ENCODE results near the gene GCLC. TPM values are rescaled to one million over a fixed set of nuclear protein-coding genes. Genes with fewer than 3 reads are reported as not detected.

The GCLC gene
- total RNA-seq, 1 donor from 2014 or later: 26.0 TPM

- Histone ChIP-seq H3K4me3 (peak overlapping the region; percentile 64), H3F3A (ENCODE audit: low read depth) (peaks cover 33% of the 10 kb centered on the region), H3K27me3 (peaks cover 25% of the 10 kb centered on the region), H3K27ac (peak overlapping the region; percentile 60), H3K79me2 (ENCODE audit: low read depth) (peaks cover 48% of the 10 kb centered on the region), H3K4me2 (peak overlapping the region; percentile 92), H4K20me1 (ENCODE audit: low read depth) (peaks cover 5% of the 10 kb centered on the region), H3K36me3 (no peaks in the 10 kb centered on the region), H3K4me1 (peaks cover 15% of the 10 kb centered on the region), H3K9me3 (ENCODE audit: low read depth) (no peaks in the 10 kb centered on the region), H3K9ac (no peak overlapping the region), H2AFZ (replicated peaks) (peak overlapping the region; percentile 75)
- Mint-ChIP-seq H3K27me3 (ENCODE audit: insufficient read depth, low read depth) (peaks cover 10% of the 10 kb centered on the region), H3K4me1 (peaks cover 29% of the 10 kb centered on the region), H3K27ac (peak overlapping the region; percentile 95), H3K9me3 (peaks cover 8% of the 10 kb centered on the region), H3K36me3 (peaks cover 8% of the 10 kb centered on the region), H3K4me3 (peak overlapping the region; percentile 98)
- no peak for DNase-seq (ENCODE audit: low spot score)
- TF ChIP-seq EZH2phosphoT487 (IDR thresholded peaks at IDR 0.05) (no peak), EZH2 (IDR thresholded peaks at IDR 0.05) (no peak)
- TF ChIP-seq, protein P1, sequence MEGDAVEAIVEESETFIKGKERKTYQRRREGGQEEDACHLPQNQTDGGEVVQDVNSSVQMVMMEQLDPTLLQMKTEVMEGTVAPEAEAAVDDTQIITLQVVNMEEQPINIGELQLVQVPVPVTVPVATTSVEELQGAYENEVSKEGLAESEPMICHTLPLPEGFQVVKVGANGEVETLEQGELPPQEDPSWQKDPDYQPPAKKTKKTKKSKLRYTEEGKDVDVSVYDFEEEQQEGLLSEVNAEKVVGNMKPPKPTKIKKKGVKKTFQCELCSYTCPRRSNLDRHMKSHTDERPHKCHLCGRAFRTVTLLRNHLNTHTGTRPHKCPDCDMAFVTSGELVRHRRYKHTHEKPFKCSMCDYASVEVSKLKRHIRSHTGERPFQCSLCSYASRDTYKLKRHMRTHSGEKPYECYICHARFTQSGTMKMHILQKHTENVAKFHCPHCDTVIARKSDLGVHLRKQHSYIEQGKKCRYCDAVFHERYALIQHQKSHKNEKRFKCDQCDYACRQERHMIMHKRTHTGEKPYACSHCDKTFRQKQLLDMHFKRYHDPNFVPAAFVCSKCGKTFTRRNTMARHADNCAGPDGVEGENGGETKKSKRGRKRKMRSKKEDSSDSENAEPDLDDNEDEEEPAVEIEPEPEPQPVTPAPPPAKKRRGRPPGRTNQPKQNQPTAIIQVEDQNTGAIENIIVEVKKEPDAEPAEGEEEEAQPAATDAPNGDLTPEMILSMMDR (IDR thresholded peaks at IDR 0.05): no peak
Observed at GRCh38 chr6:53544217-53544469, 758 bp downstream of the GCLC start.

GRCh38 chr6:53543359-53544216 is 1.3 kb downstream of the GCLC start:
- H3K9ac ChIP-seq: no peak overlapping the region
- peak overlapping the region; percentile 92 for H3K4me2 ChIP-seq
- Mint-ChIP-seq H3K4me1 (peaks cover 28% of the 10 kb centered on the region), H3K27ac (peak overlapping the region; percentile 95), H3K27me3 (ENCODE audit: insufficient read depth, low read depth) (peaks cover 10% of the 10 kb centered on the region), H3K36me3 (peaks cover 10% of the 10 kb centered on the region), H3K4me3 (peak overlapping the region; percentile 98), H3K9me3 (peaks cover 7% of the 10 kb centered on the region)
- peaks cover 53% of the 10 kb centered on the region for H3K79me2 ChIP-seq (ENCODE audit: low read depth)
- no peaks in the 10 kb centered on the region for H3K9me3 ChIP-seq (ENCODE audit: low read depth)
- peaks cover 31% of the 10 kb centered on the region for H3F3A ChIP-seq (ENCODE audit: low read depth)
- H3K27ac ChIP-seq: no peak overlapping the region
- no peak for TF ChIP-seq EZH2phosphoT487 (IDR thresholded peaks at IDR 0.05)
- TF ChIP-seq, protein P1 (IDR thresholded peaks at IDR 0.05): no peak
- TF ChIP-seq EZH2 (IDR thresholded peaks at IDR 0.05): no peak
- peak overlapping the region; percentile 75 for H2AFZ ChIP-seq (replicated peaks)
- no peak for DNase-seq (ENCODE audit: low spot score)
- H3K27me3 ChIP-seq: peaks cover 25% of the 10 kb centered on the region
- no peaks in the 10 kb centered on the region for H3K36me3 ChIP-seq
- H3K4me1 ChIP-seq: peaks cover 15% of the 10 kb centered on the region
- peaks cover 5% of the 10 kb centered on the region for H4K20me1 ChIP-seq (ENCODE audit: low read depth)
- peak overlapping the region; percentile 64 for H3K4me3 ChIP-seq

DNA sequence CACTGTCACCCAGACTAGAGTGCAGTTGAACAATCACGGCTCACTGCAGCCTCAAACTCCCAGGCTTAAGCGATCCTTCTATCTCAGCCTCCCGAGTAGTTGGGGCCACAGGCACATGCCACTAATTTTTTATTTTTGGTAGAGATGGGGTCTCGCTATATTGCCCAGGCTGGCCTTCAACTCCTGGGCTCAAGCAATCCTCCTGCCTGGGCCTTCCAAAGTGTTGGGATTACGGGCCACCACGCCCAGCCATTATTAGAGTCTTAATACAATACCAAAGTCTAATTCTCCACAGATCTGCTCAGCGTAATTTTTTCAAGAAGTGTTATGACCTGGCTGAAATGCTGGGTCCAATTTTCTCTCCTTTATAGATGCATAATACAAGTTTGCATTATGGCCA is 3.0 kb downstream of the GCLC start:
- H2AFZ ChIP-seq (replicated peaks): no peak overlapping the region
- Mint-ChIP-seq H3K36me3 (peaks cover 13% of the 10 kb centered on the region), H3K4me3 (no peak overlapping the region), H3K4me1 (peaks cover 18% of the 10 kb centered on the region), H3K9me3 (peaks cover 7% of the 10 kb centered on the region), H3K27ac (no peak overlapping the region), H3K27me3 (ENCODE audit: insufficient read depth, low read depth) (peaks cover 7% of the 10 kb centered on the region)
- H3K9me3 ChIP-seq (ENCODE audit: low read depth): no peaks in the 10 kb centered on the region
- peaks cover 5% of the 10 kb centered on the region for H4K20me1 ChIP-seq (ENCODE audit: low read depth)
- peaks cover 18% of the 10 kb centered on the region for H3K27me3 ChIP-seq
- DNase-seq (ENCODE audit: low spot score): no peak
- H3K4me3 ChIP-seq: no peak overlapping the region
- peaks cover 18% of the 10 kb centered on the region for H3F3A ChIP-seq (ENCODE audit: low read depth)
- no peak overlapping the region for H3K9ac ChIP-seq
- TF ChIP-seq EZH2 (IDR thresholded peaks at IDR 0.05) (no peak), EZH2phosphoT487 (IDR thresholded peaks at IDR 0.05) (no peak)
- TF ChIP-seq, protein P1 (IDR thresholded peaks at IDR 0.05): no peak
- H3K79me2 ChIP-seq (ENCODE audit: low read depth): peaks cover 70% of the 10 kb centered on the region
- H3K36me3 ChIP-seq: no peaks in the 10 kb centered on the region
- H3K27ac ChIP-seq: no peak overlapping the region
- peaks cover 19% of the 10 kb centered on the region for H3K4me1 ChIP-seq
- no peak overlapping the region for H3K4me2 ChIP-seq

All from neural progenitor cell (in vitro differentiated cells).